ENCODE measurements around the gene CXCL13. TPM values are rescaled to one million over a fixed set of nuclear protein-coding genes. Genes with fewer than 3 reads are reported as not detected.

The CXCL13 gene
- total RNA-seq, 1 experiment from 2014 or later = not detected

DNA sequence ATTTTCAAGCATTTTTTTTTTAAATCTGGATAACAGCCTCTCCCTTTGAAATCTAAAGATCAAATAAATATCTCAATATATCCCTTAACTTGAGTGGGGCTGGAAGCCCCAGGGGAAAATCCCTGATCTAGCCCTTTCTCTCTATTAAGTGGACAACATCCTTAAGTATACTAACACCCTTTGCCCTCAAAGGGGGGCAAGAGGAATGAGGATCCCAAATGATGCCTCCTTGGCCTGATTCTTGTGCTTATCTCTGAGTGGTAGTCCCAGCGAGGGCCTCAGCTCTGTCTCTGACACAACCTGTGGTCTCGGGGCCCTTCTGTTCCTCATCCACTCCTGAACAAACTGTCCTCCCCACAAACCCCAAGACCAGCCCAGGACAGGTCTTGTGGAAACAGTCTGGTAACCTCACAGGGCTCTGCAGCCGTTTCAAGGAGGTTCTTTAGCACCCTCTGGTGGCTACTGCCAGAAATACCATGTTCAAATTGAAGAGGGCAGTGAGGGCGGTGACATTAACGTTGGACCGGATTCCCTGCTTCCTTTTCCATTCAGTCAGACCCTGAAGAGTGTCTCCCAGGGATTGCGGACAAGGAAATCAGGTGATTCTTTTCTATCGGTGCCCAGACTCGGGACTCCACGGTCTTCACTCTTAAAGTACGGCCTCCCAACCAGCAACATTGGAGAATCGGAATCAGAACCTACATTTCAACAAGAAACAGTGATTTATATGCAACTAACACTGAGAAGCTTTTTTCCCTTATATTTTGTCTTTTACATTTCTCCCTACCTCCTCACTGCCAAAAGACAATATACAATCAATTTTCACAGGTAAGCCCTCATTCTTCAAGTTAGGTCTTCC, 13.0 kb downstream of the CXCL13 start:
- H3K36me3 Mint-ChIP-seq = no peaks in the 10 kb centered on the region
- POLR2A ChIA-PET = no interaction called here
- DNase-seq (ENCODE audit: low spot score) = peak; percentile 79
- peak; percentile 99 for ATAC-seq
- H3K27ac Mint-ChIP-seq = no peak overlapping the region
- H3K4me1 Mint-ChIP-seq = peaks cover 8% of the 10 kb centered on the region
- H3K27me3 Mint-ChIP-seq (ENCODE audit: low read depth) = no peaks in the 10 kb centered on the region
- no peaks in the 10 kb centered on the region; the same call in 1 of the 2 replicates for H3K9me3 Mint-ChIP-seq
- no peak overlapping the region for H3K4me3 Mint-ChIP-seq
- TF ChIP-seq FOXP4 (CRISPR knock-in tag; IDR thresholded peaks at IDR 0.05) = no peak
- TF ChIP-seq, protein P1, sequence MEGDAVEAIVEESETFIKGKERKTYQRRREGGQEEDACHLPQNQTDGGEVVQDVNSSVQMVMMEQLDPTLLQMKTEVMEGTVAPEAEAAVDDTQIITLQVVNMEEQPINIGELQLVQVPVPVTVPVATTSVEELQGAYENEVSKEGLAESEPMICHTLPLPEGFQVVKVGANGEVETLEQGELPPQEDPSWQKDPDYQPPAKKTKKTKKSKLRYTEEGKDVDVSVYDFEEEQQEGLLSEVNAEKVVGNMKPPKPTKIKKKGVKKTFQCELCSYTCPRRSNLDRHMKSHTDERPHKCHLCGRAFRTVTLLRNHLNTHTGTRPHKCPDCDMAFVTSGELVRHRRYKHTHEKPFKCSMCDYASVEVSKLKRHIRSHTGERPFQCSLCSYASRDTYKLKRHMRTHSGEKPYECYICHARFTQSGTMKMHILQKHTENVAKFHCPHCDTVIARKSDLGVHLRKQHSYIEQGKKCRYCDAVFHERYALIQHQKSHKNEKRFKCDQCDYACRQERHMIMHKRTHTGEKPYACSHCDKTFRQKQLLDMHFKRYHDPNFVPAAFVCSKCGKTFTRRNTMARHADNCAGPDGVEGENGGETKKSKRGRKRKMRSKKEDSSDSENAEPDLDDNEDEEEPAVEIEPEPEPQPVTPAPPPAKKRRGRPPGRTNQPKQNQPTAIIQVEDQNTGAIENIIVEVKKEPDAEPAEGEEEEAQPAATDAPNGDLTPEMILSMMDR (IDR thresholded peaks at IDR 0.05) = peak; percentile 76
- CTCF ChIA-PET = interaction anchor here (1.1 to 2.0 kb wide), 6 partner anchors 13 to 186 kb away, joined by 3 to 6 read pairs (median 6); partner anchors contain the start of gene CXCL13

GRCh38 chr4:77619408-77619807, 13.8 kb downstream of the CXCL13 start:
- POLR2A ChIA-PET = no interaction called here

DNA sequence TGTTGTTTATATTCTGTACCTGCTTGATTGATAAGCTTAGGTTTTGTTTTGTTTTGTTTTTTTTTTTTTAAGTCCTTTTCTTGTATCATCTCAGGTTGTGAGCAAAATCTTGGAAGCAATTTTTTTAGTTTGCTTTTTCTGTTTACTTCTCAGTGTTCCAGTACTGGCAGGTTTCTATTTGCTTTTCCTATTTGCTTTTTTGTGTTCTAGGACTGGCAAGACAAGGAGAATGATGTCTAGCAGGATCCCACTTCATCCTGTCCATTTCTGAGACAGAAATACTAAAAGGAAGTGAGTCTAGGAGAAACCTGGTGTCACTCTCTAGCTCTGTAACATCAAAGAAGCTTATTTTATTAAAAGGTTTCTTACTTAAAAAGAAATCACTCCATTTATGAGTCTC, 15.6 kb downstream of the CXCL13 start:
- Mint-ChIP-seq H3K36me3 (no peaks in the 10 kb centered on the region), H3K4me1 (peaks cover 8% of the 10 kb centered on the region), H3K27me3 (ENCODE audit: low read depth) (no peaks in the 10 kb centered on the region), H3K4me3 (no peak overlapping the region), H3K27ac (no peak overlapping the region), H3K9me3 (no peaks in the 10 kb centered on the region)
- ATAC-seq = no peak
- no peak for DNase-seq (ENCODE audit: low spot score)
- ChIA-PET CTCF (interaction anchor here (1.4 kb wide), 1 partner anchor 77 kb away, joined by 5 read pairs; no protein-coding TSS in a partner anchor), POLR2A (no interaction called here)
- TF ChIP-seq, protein P2, sequence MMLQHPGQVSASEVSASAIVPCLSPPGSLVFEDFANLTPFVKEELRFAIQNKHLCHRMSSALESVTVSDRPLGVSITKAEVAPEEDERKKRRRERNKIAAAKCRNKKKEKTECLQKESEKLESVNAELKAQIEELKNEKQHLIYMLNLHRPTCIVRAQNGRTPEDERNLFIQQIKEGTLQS (CRISPR knock-in tag; conservative IDR thresholded peaks at IDR 0.05) = no peak
- TF ChIP-seq FOXP1 (CRISPR knock-in tag; IDR thresholded peaks at IDR 0.05; ENCODE audit: borderline replicate concordance) (no peak), TEAD4 (CRISPR knock-in tag; IDR thresholded peaks at IDR 0.05) (no peak), HMGA2 (CRISPR knock-in tag; IDR thresholded peaks at IDR 0.05) (no peak), TP53 (CRISPR knock-in tag; IDR thresholded peaks at IDR 0.05) (no peak), ZNF396 (CRISPR knock-in tag; IDR thresholded peaks at IDR 0.05; ENCODE audit: borderline replicate concordance) (no peak), ZNF263 (CRISPR knock-in tag; IDR thresholded peaks at IDR 0.05; ENCODE audit: low read depth) (no peak), E2F4 (CRISPR knock-in tag; IDR thresholded peaks at IDR 0.05; ENCODE audit: borderline replicate concordance, low read depth) (no peak), SOX15 (CRISPR knock-in tag; IDR thresholded peaks at IDR 0.05) (no peak), ERG (CRISPR knock-in tag; IDR thresholded peaks at IDR 0.05) (no peak), MLX (CRISPR knock-in tag; IDR thresholded peaks at IDR 0.05) (no peak), ZBTB43 (CRISPR knock-in tag; IDR thresholded peaks at IDR 0.05) (no peak), NFYB (CRISPR knock-in tag; conservative IDR thresholded peaks at IDR 0.05; ENCODE audit: low read depth) (no peak), MAX (CRISPR knock-in tag; IDR thresholded peaks at IDR 0.05) (no peak)
- TF ChIP-seq, protein P3, sequence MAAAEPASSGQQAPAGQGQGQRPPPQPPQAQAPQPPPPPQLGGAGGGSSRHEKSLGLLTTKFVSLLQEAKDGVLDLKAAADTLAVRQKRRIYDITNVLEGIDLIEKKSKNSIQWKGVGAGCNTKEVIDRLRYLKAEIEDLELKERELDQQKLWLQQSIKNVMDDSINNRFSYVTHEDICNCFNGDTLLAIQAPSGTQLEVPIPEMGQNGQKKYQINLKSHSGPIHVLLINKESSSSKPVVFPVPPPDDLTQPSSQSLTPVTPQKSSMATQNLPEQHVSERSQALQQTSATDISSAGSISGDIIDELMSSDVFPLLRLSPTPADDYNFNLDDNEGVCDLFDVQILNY (CRISPR knock-in tag; IDR thresholded peaks at IDR 0.05) = no peak

More at GRCh38 chr4:77619408-77619807, 13.8 kb downstream of the CXCL13 start:
- ATAC-seq (no peak), DNase-seq (ENCODE audit: low spot score) (no peak)
- Mint-ChIP-seq H3K36me3 (no peaks in the 10 kb centered on the region), H3K4me1 (peaks cover 8% of the 10 kb centered on the region), H3K9me3 (no peaks in the 10 kb centered on the region; the same call in 1 of the 2 replicates), H3K4me3 (no peak overlapping the region), H3K27me3 (ENCODE audit: low read depth) (no peaks in the 10 kb centered on the region), H3K27ac (no peak overlapping the region)
- CTCF ChIA-PET = interaction anchor here (1.1 to 2.0 kb wide), 6 partner anchors 14 to 187 kb away, joined by 3 to 6 read pairs (median 6); partner anchors contain the start of gene CXCL13
- TF ChIP-seq, protein P4, sequence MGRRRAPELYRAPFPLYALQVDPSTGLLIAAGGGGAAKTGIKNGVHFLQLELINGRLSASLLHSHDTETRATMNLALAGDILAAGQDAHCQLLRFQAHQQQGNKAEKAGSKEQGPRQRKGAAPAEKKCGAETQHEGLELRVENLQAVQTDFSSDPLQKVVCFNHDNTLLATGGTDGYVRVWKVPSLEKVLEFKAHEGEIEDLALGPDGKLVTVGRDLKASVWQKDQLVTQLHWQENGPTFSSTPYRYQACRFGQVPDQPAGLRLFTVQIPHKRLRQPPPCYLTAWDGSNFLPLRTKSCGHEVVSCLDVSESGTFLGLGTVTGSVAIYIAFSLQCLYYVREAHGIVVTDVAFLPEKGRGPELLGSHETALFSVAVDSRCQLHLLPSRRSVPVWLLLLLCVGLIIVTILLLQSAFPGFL (CRISPR knock-in tag; IDR thresholded peaks at IDR 0.05; ENCODE audit: borderline replicate concordance) = no peak
- TF ChIP-seq ZNF121 (CRISPR knock-in tag; IDR thresholded peaks at IDR 0.05) = no peak
